DND-41 (cell line): ENCODE measurements around the gene DYNC1I1.

Experiments
- ATAC-seq: fragments of 200-7000 bp; cut with Tn5 transposase; 3 replicates; pipeline ENCODE4 v1.9.1; 2021; ENCODE audit warnings: low read depth; ENCODE audit not compliant: insufficient read depth
- DNase-seq: peaks from one replicate; pipeline ENCODE4 v3.0.0-alpha.2; 2020
- H2AFZ ChIP-seq: 2 replicates; pipeline ENCODE4 v1.6.0; 2012; ENCODE audit warnings: low read depth, low read length
- H3K27ac ChIP-seq: 2 replicates; pipeline ENCODE4 v1.5.1; 2012; ENCODE audit warnings: low read length, inconsistent platforms
- H3K27me3 ChIP-seq: fragments of 200-600 bp; sonication (generic); 2 replicates; pipeline ENCODE4 v1.6.0; 2012; ENCODE audit warnings: low read length, mild to moderate bottlenecking, inconsistent platforms; ENCODE audit not compliant: insufficient read depth, poor library complexity
- H3K36me3 ChIP-seq: 2 replicates; pipeline ENCODE4 v1.5.1; 2012; ENCODE audit warnings: low read length, inconsistent platforms; ENCODE audit not compliant: insufficient read depth
- H3K4me1 ChIP-seq: 2 replicates; pipeline ENCODE4 v1.5.1; 2012; ENCODE audit warnings: mild to moderate bottlenecking, low read length; ENCODE audit not compliant: insufficient read depth
- H3K4me2 ChIP-seq: 2 replicates; pipeline ENCODE4 v1.6.0; 2012; ENCODE audit warnings: mild to moderate bottlenecking, moderate library complexity, low read length, inconsistent platforms; ENCODE audit not compliant: insufficient read depth
- H3K4me3 ChIP-seq, 2 experiments: fragments of 200-600 bp in 1 of 2; shearing (Covaris generic) in 1 of 2; 2 replicates each; pipeline ENCODE4 v1.5.1; 2012 to 2016; ENCODE audit warnings: inconsistent platforms in 2 of 2, low read length in 2 of 2, mild to moderate bottlenecking in 2 of 2, low read depth in 1 of 2, moderate library complexity in 1 of 2
- H3K79me2 ChIP-seq: 2 replicates; pipeline ENCODE4 v1.6.0; 2012; ENCODE audit warnings: low read length, inconsistent platforms; ENCODE audit not compliant: insufficient read depth
- H3K9ac ChIP-seq: 2 replicates; pipeline ENCODE4 v1.6.0; 2012; ENCODE audit warnings: low read depth, mild to moderate bottlenecking, inconsistent platforms, low read length, moderate library complexity
- H3K9me3 ChIP-seq: 2 replicates; pipeline ENCODE4 v1.5.1; 2012; ENCODE audit warnings: low read length, moderate library complexity, mild to moderate bottlenecking, inconsistent platforms; ENCODE audit not compliant: insufficient read depth, severe bottlenecking
- H4K20me1 ChIP-seq: 2 replicates; pipeline ENCODE4 v1.6.0; 2012; ENCODE audit warnings: low read length; ENCODE audit not compliant: insufficient read depth
- CTCF ChIP-seq: IDR thresholded peaks from 2 replicates; pipeline ENCODE4 v1.5.1; 2012; ENCODE audit warnings: borderline replicate concordance, low read length, moderate library complexity, mild to moderate bottlenecking; ENCODE audit not compliant: poor library complexity, severe bottlenecking; ENCODE audit errors: extremely low read depth
- EZH2 ChIP-seq: IDR thresholded peaks from 3 replicates; pipeline ENCODE4 v1.6.1; 2012; ENCODE audit warnings: borderline replicate concordance, low read depth, mild to moderate bottlenecking, moderate library complexity, low read length, inconsistent platforms; ENCODE audit not compliant: severe bottlenecking

The DYNC1I1 gene

DNA sequence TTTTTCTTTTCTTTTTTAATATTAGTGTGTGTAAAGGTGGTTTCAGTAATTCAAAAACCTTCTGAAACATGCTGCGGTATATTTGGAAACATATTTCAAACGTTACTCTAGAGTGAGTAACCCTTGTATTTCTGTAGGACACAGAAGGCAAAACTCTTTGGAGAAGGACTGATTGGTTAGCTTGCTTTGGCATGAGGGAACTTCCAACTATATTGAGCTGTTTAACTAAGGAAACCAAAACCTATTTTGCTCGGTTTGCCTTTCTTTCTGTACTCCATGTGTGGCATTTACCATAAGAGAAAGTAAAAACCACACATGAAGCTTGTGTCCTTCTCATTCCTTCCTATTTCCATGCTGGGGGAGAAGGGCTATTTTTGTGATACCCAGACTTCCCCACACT, 149.8 kb downstream of the DYNC1I1 start:
- Histone ChIP-seq H3K9me3 (no peaks in the 10 kb centered on the region), H3K4me3 (no peak overlapping the region), H2AFZ (no peak overlapping the region), H3K27ac (no peak overlapping the region), H3K27me3 (peaks cover 2% of the 10 kb centered on the region), H3K36me3 (no peaks in the 10 kb centered on the region), H3K9ac (no peak overlapping the region), H3K79me2 (no peaks in the 10 kb centered on the region), H3K4me2 (no peak overlapping the region), H3K4me1 (no peaks in the 10 kb centered on the region), H4K20me1 (no peaks in the 10 kb centered on the region)
- DNase-seq (no peak), ATAC-seq (no peak)
- TF ChIP-seq CTCF (no peak), EZH2 (no peak)

DNA sequence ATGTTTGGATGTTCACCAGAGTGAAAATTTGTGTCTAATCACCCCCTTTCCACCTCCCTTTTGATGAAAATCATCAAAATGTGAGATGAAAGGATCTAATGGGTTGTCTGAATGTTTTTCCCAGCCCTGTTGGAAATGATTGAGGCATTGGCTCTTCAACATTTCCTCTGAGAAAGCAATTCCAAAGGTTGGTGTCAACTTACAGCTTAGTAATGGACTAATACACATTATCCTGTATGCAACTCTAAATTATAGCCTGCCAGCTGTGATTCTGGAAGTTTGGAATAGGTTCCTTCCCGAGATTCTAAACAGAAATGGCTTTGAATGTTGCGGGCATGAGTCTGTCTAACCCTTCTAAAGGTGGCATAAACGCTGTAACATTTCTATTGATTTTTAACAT, 152.9 kb downstream of the DYNC1I1 start:
- Histone ChIP-seq H3K79me2 (no peaks in the 10 kb centered on the region), H3K4me3 (no peak overlapping the region), H3K9me3 (no peaks in the 10 kb centered on the region), H2AFZ (no peak overlapping the region), H3K4me2 (no peak overlapping the region), H3K27ac (no peak overlapping the region), H3K27me3 (peaks cover 2% of the 10 kb centered on the region), H3K9ac (no peak overlapping the region), H3K4me1 (no peaks in the 10 kb centered on the region), H3K36me3 (no peaks in the 10 kb centered on the region), H4K20me1 (no peaks in the 10 kb centered on the region)
- no peak for TF ChIP-seq EZH2
- TF ChIP-seq CTCF, result no peak
- no peak for DNase-seq
- ATAC-seq, result no peak

DNA sequence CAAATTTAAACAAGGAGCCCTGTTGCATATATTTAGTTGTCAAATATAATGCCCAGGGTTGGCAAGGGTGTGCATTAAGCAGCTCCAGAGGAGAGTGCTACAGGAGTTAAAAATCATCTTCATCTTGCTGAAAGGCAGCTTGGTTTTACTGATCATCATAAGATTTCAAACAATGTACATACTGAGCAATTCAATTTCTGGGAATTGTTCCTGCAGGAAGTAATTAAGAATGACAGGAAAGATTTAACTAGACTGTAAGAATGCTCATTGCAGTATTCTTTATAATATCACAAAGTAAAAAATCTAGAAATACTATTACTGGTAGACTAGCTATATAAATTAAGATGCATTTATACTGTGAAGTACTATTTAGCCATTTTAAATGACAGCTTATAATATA, 153.6 kb downstream of the DYNC1I1 start:
- DNase-seq, result no peak
- no peaks in the 10 kb centered on the region for H3K4me1 ChIP-seq
- H3K9ac ChIP-seq, result no peak overlapping the region
- H3K36me3 ChIP-seq, result no peaks in the 10 kb centered on the region
- H3K4me3 ChIP-seq, result no peak overlapping the region
- no peak for TF ChIP-seq EZH2
- no peak for TF ChIP-seq CTCF
- H3K9me3 ChIP-seq, result no peaks in the 10 kb centered on the region
- no peak for ATAC-seq
- H4K20me1 ChIP-seq, result no peaks in the 10 kb centered on the region
- no peaks in the 10 kb centered on the region for H3K79me2 ChIP-seq
- no peak overlapping the region for H3K4me2 ChIP-seq
- no peak overlapping the region for H3K27ac ChIP-seq
- H2AFZ ChIP-seq, result no peak overlapping the region
- H3K27me3 ChIP-seq, result peaks cover 2% of the 10 kb centered on the region

GRCh38 chr7:95927756-95928155, 155.4 kb downstream of the DYNC1I1 start:
- Histone ChIP-seq H3K79me2 (no peaks in the 10 kb centered on the region), H2AFZ (0 out of 2 replicates have a peak overlapping the region, but pooled peaks have one; percentile 10), H3K4me1 (no peaks in the 10 kb centered on the region), H3K9me3 (no peaks in the 10 kb centered on the region), H3K27me3 (peaks cover 2% of the 10 kb centered on the region), H3K4me3 (no peak overlapping the region), H3K4me2 (no peak overlapping the region), H3K27ac (no peak overlapping the region), H3K9ac (no peak overlapping the region), H4K20me1 (no peaks in the 10 kb centered on the region), H3K36me3 (no peaks in the 10 kb centered on the region)
- TF ChIP-seq EZH2, result no peak
- TF ChIP-seq CTCF, result no peak
- no peak for ATAC-seq
- no peak for DNase-seq
